K562 (cell line): Measurements from ENCODE around the gene MRPS35. TPM values are rescaled to one million over a fixed set of nuclear protein-coding genes. Genes with fewer than 3 reads are reported as not detected.

Experiments used
- ATAC-seq: fragments of 200-7000 bp; cut with Tn5 transposase; 3 replicates; pipeline ENCODE4 v1.9.1; 2020; ENCODE audit warnings: moderate library complexity
- BruUV-seq: library from RNA; stranded (reverse); fragments of 400-500 nt; replicated peaks from 2 replicates; lab custom pipeline; 2021; lab: Mats Ljungman, UMichigan
- CTCF ChIA-PET: fragments of 300-600 bp; formaldehyde crosslinking; extraction: SDS; loops from one replicate; lab custom pipeline; 2021; ENCODE audit warnings: low intra/inter-chr PET ratio; lab: Yijun Ruan, JAX
- POLR2A ChIA-PET: fragments of 300-600, 350-650 bp; sonication (Branson Sonifier 250); formaldehyde crosslinking; extraction: SDS; loops from one replicate; lab custom pipeline; 2021; ENCODE audit warnings: antibody characterized with exemption, inconsistent platforms; lab: Yijun Ruan, JAX
- DNase-seq, 4 experiments: peaks; one replicate each; pipeline versions ENCODE4 v3.0.0 to v3.0.0-alpha.2; 2011 to 2018; ENCODE audit warnings: low spot score in 3 of 4, mixed read lengths in 3 of 4; ENCODE audit errors: extremely low read depth in 1 of 4
- FAIRE-seq: peaks from 2 replicates; lab custom pipeline; 2011; peaks lifted over from hg19 to GRCh38; lab: Jason Lieb, UNC
- H2AFZ ChIP-seq: 2 replicates; pipeline ENCODE4 v1.6.0; 2011; ENCODE audit warnings: low read depth, low read length, control low read depth, inconsistent platforms
- H3K27ac ChIP-seq: fragments of 200-600 bp; 3 replicates; pipeline ENCODE4 v1.8.0; 2011; ENCODE audit warnings: low read depth, mild to moderate bottlenecking, control low read depth, inconsistent platforms, low read length, moderate library complexity, mixed read lengths; ENCODE audit errors: extremely low read depth
- H3K27me3 ChIP-seq, 2 experiments: fragments of 300-600 bp in 1 of 2; 2 replicates in 1 of 2; 3 replicates in 1 of 2; pipeline versions ENCODE4 v1.6.0 to v1.8.0; 2011; ENCODE audit warnings: inconsistent platforms in 2 of 2, low read length in 2 of 2, mild to moderate bottlenecking in 1 of 2, mixed read lengths in 1 of 2, moderate library complexity in 1 of 2; ENCODE audit not compliant: control insufficient read depth in 2 of 2, insufficient read depth in 2 of 2
- H3K36me3 ChIP-seq: fragments of 300-600 bp; 3 replicates; pipeline ENCODE4 v1.8.0; 2011; ENCODE audit warnings: mild to moderate bottlenecking, low read length, inconsistent platforms; ENCODE audit not compliant: control insufficient read depth, insufficient read depth
- H3K4me1 ChIP-seq, 2 experiments: fragments of 200-600 bp in 1 of 2; replicated peaks in 1 of 2; 2 replicates in 1 of 2; 3 replicates in 1 of 2; pipeline versions ENCODE4 v1.5.1 to v1.8.0; 2011; ENCODE audit warnings: inconsistent platforms in 2 of 2, low read length in 2 of 2, mild to moderate bottlenecking in 1 of 2, mixed read lengths in 1 of 2, moderate library complexity in 1 of 2; ENCODE audit not compliant: control insufficient read depth in 2 of 2, insufficient read depth in 2 of 2
- H3K4me2 ChIP-seq: 2 replicates; pipeline ENCODE4 v1.6.1; 2011; ENCODE audit warnings: low read length, control low read depth, inconsistent platforms, mixed read lengths; ENCODE audit not compliant: insufficient read depth
- H3K4me3 ChIP-seq: fragments of 200-600 bp; sonication (generic), shearing (Covaris generic); 2 replicates; pipeline ENCODE4 v1.5.1; 2016; ENCODE audit warnings: control low read depth, inconsistent platforms
- H3K79me2 ChIP-seq: fragments of 200-600 bp; 3 replicates; pipeline ENCODE4 v1.8.0; 2011; ENCODE audit warnings: low read length, inconsistent platforms; ENCODE audit not compliant: control insufficient read depth, insufficient read depth
- H3K9ac ChIP-seq, 2 experiments: 2 replicates each; pipeline versions ENCODE4 v1.6.0 to v1.6.1; 2011; ENCODE audit warnings: low read depth in 2 of 2, low read length in 2 of 2, control low read depth in 1 of 2, inconsistent platforms in 1 of 2, mild to moderate bottlenecking in 1 of 2, mixed read lengths in 1 of 2; ENCODE audit not compliant: insufficient read depth in 1 of 2
- H3K9me1 ChIP-seq: one replicate; pipeline ENCODE4 v1.6.0; 2011; ENCODE audit warnings: inconsistent platforms, mild to moderate bottlenecking, low read length, moderate library complexity; ENCODE audit not compliant: control insufficient read depth, insufficient read depth
- H3K9me3 ChIP-seq: replicated peaks from 2 replicates; pipeline ENCODE4 v1.5.1; 2011; ENCODE audit warnings: low read depth, low read length, inconsistent platforms; ENCODE audit not compliant: control insufficient read depth, insufficient read depth
- H4K20me1 ChIP-seq: replicated peaks from 2 replicates; pipeline ENCODE4 v1.6.1; 2011; ENCODE audit warnings: low read length, inconsistent platforms, mixed read lengths; ENCODE audit not compliant: control insufficient read depth, insufficient read depth
- ATF1 ChIP-seq, 2 experiments: fragments of 450-650 bp in 1 of 2; IDR thresholded peaks; 2 replicates each; pipeline ENCODE4 v1.6.1; 2016; ENCODE audit warnings: missing compliant biosample characterization in 1 of 2, missing genetic modification characterization in 1 of 2
- CEBPB ChIP-seq: fragments of 450-650 bp; IDR thresholded peaks from 2 replicates; pipeline ENCODE4 v1.6.1; 2016; ENCODE audit warnings: missing genetic modification characterization, missing compliant biosample characterization
- CEBPG ChIP-seq, 3 experiments: fragments of 200-800 bp in 1 of 3; sonication (Bioruptor generic) in 1 of 3; sonication (generic) in 1 of 3; formaldehyde crosslinking in 1 of 3; IDR thresholded peaks in 2 of 3; conservative IDR thresholded peaks in 1 of 3; 2 replicates each; pipeline versions ENCODE4 v1.6.1 to v1.8.0; 2016 to 2022; ENCODE audit warnings: missing compliant biosample characterization in 2 of 3, missing genetic modification characterization in 2 of 3, mild to moderate bottlenecking in 1 of 3, missing genetic modification reagents in 1 of 3
- CREB1 ChIP-seq, 2 experiments: sonication (generic) in 1 of 2; formaldehyde crosslinking in 1 of 2; IDR thresholded peaks; 2 replicates each; pipeline versions ENCODE4 v1.6.1 to v1.8.0; 2012 to 2022; ENCODE audit warnings: inconsistent platforms in 1 of 2, mild to moderate bottlenecking in 1 of 2, missing genetic modification reagents in 1 of 2, moderate library complexity in 1 of 2
- EGR1 ChIP-seq: fragments of 450-650 bp; conservative IDR thresholded peaks from 2 replicates; pipeline ENCODE4 v1.6.1; 2017; ENCODE audit warnings: mild to moderate bottlenecking
- ID3 ChIP-seq, 2 experiments: fragments of 250-450 bp in 1 of 2; fragments of 450-650 bp in 1 of 2; sonication (Bioruptor Pico) in 1 of 2; IDR thresholded peaks; 2 replicates each; pipeline versions ENCODE4 v1.6.1 to v1.8.0; 2016 to 2021; ENCODE audit warnings: mild to moderate bottlenecking in 2 of 2, moderate library complexity in 2 of 2, missing compliant biosample characterization in 1 of 2, missing genetic modification characterization in 1 of 2
- RCOR1 ChIP-seq, 2 experiments: IDR thresholded peaks; 2 replicates each; pipeline ENCODE4 v1.6.1; 2012; ENCODE audit warnings: low read depth in 2 of 2, low read length in 2 of 2, borderline replicate concordance in 1 of 2, improper control_type of control experiment in 1 of 2
- TCF3 ChIP-seq: sonication (generic); formaldehyde crosslinking; IDR thresholded peaks from 2 replicates; pipeline ENCODE4 v1.4.0; 2020; ENCODE audit warnings: mild to moderate bottlenecking, missing genetic modification reagents
- WGBS: fragments of 100-300 bp; shearing (Covaris generic); methylation state at CpG from one replicate; pipeline ENCODE4 v1.1.6; 2016; ENCODE audit warnings: low coverage, mixed read lengths; ENCODE audit not compliant: insufficient coverage; ENCODE audit errors: missing lambda C conversion rate; 5-methylcytosine and 5-hydroxymethylcytosine counted together
- in situ Hi-C: fragments of 300-500 bp; cut with MboI; formaldehyde crosslinking; loops from 4 replicates; pipeline ENCODE4 v1.15.0; 2018; ENCODE audit warnings: inconsistent platforms, mixed read lengths
- intact Hi-C: fragments of 100-400 bp; cut with micrococcal nuclease; formaldehyde crosslinking; loops from 2 replicates; pipeline ENCODE4 v1.14.2; 2022
- polyA plus RNA-seq, 8 experiments: library from polyadenylated mRNA; depleted of rRNA in 4 of 8; stranded (reverse) in 5 of 8; unstranded in 3 of 8; fragments of >200 nt; fragmentation: Nextera tagmentation in 2 of 8; fragmentation: Illumina TruSeq in 1 of 8; extraction: Ambion mirVana in 2 of 8; extraction: Trizol in 1 of 8; gene quantifications; 2 replicates each; pipeline versions ENCODE4 v1.2.1 to v1.2.3, GENCODE V29; 2011 to 2014; ENCODE audit warnings: inconsistent platforms in 1 of 8, missing spikeins in 1 of 8
- total RNA-seq, 7 experiments: library from RNA; depleted of rRNA in 6 of 7; stranded (reverse); fragments of >200 nt in 6 of 7; fragmentation: Illumina TruSeq in 2 of 7; extraction: Trizol in 2 of 7; gene quantifications; 2 replicates each; pipeline versions ENCODE4 v1.2.1 to v1.2.3, GENCODE V29; 2011 to 2021; ENCODE audit warnings: low replicate concordance in 1 of 7

Gene MRPS35
- total and polyA plus RNA-seq, 9 of the 15 experiments (the other 6 are each of a cell fraction or from before 2014, with no cell fraction given), result 79.0 to 183 (median 114) TPM

DNA sequence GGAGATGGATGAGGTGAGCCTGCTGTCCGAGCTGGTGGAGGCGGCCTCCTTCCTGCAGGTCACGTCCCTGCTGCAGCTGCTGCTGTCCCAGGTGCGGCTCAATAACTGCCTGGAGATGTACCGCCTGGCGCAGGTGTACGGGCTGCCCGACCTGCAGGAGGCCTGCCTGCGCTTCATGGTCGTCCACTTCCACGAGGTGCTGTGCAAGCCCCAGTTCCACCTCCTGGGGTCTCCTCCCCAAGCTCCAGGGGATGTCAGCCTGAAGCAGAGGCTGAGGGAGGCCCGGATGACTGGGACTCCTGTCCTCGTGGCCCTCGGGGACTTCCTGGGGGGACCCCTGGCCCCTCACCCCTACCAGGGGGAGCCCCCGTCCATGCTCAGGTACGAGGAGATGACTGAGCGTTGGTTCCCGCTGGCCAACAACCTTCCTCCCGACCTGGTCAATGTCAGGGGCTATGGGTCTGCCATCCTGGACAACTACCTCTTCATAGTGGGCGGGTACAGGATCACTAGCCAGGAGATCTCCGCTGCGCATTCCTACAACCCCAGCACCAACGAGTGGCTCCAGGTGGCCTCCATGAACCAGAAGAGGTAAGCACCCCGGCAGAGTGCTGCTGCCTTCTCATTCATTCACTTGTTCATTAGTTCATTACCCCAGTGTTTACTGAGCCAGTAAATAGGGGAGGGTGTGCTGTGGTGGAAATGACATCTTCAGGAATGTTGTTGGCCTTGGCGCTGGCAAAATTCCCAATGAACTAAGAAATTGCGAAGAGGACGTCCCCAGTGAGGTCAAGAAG, 70.2 kb downstream of the MRPS35 start (continued):
- no peak for TF ChIP-seq TCF3 (CRISPR knock-in tag)
- TF ChIP-seq CREB1 (IDR thresholded peaks at IDR 0.05), result no peak
- TF ChIP-seq CREB1 (CRISPR knock-in tag; IDR thresholded peaks at IDR 0.05), result peak; percentile 39; the same call in 1 of the 2 replicates
- no peak for TF ChIP-seq ID3 (CRISPR knock-in tag; IDR thresholded peaks at IDR 0.05)
- 0 out of 2 replicates have a peak, but pooled peaks have one; percentile 4 for TF ChIP-seq ID3 (tag; IDR thresholded peaks at IDR 0.05)
- TF ChIP-seq ATF1 (CRISPR knock-in tag; IDR thresholded peaks at IDR 0.05), result no peak
- TF ChIP-seq ATF1 (tag; IDR thresholded peaks at IDR 0.05), result 0 out of 2 replicates have a peak, but pooled peaks have one; percentile 2
- TF ChIP-seq RCOR1 (IDR thresholded peaks at IDR 0.05; ENCODE audit: borderline replicate concordance in 1 of 2, low read depth in 2 of 2, low read length in 2 of 2), result no peak

DNA sequence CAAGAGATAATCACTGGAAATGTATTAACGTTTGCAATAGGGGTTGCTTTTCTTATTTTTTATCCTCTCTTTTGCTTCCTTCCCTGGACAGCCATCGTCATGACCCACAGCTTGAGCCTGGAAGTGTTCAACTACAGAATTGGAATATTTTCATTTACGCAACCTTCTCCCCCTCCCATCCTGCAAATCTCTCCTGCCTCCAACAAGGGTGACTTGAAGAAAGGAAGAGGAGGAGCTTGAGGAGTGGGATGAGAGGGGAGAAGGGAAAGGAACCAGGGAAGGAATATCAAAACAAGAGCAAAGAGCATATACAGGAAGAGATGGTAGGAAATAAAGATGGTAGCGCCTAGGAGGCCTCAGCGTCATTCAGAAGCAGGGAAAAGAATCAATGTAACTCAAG, 71.0 kb downstream of the MRPS35 start:
- no peak overlapping the region for H3K4me3 ChIP-seq

More for the DNA sequence above, 71.0 kb downstream of the MRPS35 start:
- Histone ChIP-seq H3K9ac (peak overlapping the region in 1 of 2 experiments; percentile 54; a peak in 1 of 4 replicates), H3K27me3 (no peaks in the 10 kb centered on the region), H3K79me2 (peaks cover 27% of the 10 kb centered on the region), H4K20me1 (no peaks in the 10 kb centered on the region; the same call in 1 of the 2 replicates), H3K27ac (no peak overlapping the region), H3K36me3 (peaks cover 10% of the 10 kb centered on the region; the same call in 2 of the 3 replicates), H3K9me3 (no peaks in the 10 kb centered on the region), H3K9me1 (no peaks in the 10 kb centered on the region), H3K4me1 (peaks cover 11 to 28% of the 10 kb centered on the region in 2 experiments; a peak in 4 of 5 replicates), H2AFZ (no peak overlapping the region), H3K4me2 (peak overlapping the region; percentile 86)
- ATAC-seq (no peak), DNase-seq (no peak), FAIRE-seq (no peak)
- POLR2A ChIA-PET, result interaction anchor here (0.6 kb wide), 1 partner anchor 404 kb away, joined by 4 read pairs; no protein-coding TSS in a partner anchor
- in situ Hi-C loops (no loop called here), intact Hi-C loops (loop anchor here (5.0 kb wide), 1 partner anchor 41 kb away; no protein-coding TSS in a partner anchor)
- CTCF ChIA-PET, result no interaction called here
- TF ChIP-seq CEBPB (tag) (peak; percentile 72), CEBPG (CRISPR knock-in tag; IDR thresholded peaks at IDR 0.05) (no peak), CEBPG (tag; conservative IDR thresholded peaks at IDR 0.05 in 1 of 2, IDR thresholded peaks at IDR 0.05 in 1 of 2) (0 out of 4 replicates have a peak, but pooled peaks of 1 of the 2 experiments have one; percentile 21), EGR1 (no peak)
- TSS peak; percentile 52 for BruUV-seq
- WGBS, result 55% methylated on average over 5 of the region's 5 CpGs
